ENCODE data around the gene IRX4.

Gene IRX4

DNA sequence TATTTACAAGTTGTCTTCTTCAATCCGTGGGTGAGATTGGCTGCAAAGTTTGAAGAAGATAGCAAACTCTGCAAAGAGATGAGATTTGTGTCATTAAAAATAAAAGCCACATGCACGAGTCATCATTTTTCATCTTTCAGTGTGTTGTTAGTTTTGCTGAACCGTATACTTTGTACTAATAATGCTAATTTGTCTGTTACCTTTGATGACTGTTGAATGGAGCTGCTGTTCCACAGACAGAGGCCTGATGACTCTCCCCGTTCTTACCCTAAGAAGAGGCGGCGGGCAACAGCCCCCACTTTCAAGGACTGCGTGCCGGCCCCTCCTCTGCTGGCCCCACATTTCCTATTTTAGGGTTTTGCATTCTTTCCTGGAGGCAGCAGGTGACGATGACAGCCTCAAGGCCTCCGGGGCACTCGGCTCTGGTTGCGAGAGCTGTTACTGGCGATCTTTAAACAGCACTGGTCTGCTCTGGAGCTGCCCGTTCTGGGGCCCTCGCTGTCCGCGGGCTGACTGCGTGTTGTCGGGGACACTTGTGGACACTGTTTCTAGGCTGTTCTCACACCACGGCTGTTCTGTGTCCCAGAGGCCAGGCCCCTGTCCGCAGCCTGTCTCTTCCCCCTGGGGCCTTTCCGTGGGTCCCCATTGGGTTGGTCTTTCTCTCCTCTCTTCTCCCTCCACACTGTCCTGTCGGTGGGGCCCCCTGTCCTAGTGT lies 46.4 kb downstream of the IRX4 start:
- TF ChIP-seq, protein P1, sequence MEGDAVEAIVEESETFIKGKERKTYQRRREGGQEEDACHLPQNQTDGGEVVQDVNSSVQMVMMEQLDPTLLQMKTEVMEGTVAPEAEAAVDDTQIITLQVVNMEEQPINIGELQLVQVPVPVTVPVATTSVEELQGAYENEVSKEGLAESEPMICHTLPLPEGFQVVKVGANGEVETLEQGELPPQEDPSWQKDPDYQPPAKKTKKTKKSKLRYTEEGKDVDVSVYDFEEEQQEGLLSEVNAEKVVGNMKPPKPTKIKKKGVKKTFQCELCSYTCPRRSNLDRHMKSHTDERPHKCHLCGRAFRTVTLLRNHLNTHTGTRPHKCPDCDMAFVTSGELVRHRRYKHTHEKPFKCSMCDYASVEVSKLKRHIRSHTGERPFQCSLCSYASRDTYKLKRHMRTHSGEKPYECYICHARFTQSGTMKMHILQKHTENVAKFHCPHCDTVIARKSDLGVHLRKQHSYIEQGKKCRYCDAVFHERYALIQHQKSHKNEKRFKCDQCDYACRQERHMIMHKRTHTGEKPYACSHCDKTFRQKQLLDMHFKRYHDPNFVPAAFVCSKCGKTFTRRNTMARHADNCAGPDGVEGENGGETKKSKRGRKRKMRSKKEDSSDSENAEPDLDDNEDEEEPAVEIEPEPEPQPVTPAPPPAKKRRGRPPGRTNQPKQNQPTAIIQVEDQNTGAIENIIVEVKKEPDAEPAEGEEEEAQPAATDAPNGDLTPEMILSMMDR (IDR thresholded peaks at IDR 0.05; ENCODE audit: low read depth, low read length) = no peak
- no peak for DNase-seq (ENCODE audit: extremely low read depth, low read depth)

DNA sequence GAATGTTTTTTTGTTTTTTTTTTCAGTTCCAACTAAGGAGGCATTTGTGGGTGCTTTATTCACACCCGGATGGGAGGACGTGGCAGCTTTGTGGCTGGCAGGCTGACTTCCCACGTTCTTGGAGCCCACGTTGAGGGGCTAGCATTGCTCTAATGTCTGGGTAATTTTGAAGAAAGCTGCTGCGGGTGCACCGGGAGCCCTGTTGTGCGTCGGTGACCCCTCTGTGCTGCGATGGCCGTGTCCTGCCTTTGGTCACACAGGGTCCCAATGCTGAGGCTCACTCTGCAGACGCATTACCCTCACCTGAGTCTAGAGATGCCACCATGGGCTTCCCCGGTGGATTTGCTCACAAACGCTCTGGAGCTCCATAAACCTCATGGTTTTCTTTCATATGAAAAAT lies 47.3 kb downstream of the IRX4 start:
- TF ChIP-seq, protein P1 (IDR thresholded peaks at IDR 0.05; ENCODE audit: low read depth, low read length) = no peak
- DNase-seq (ENCODE audit: extremely low read depth, low read depth) = no peak

DNA sequence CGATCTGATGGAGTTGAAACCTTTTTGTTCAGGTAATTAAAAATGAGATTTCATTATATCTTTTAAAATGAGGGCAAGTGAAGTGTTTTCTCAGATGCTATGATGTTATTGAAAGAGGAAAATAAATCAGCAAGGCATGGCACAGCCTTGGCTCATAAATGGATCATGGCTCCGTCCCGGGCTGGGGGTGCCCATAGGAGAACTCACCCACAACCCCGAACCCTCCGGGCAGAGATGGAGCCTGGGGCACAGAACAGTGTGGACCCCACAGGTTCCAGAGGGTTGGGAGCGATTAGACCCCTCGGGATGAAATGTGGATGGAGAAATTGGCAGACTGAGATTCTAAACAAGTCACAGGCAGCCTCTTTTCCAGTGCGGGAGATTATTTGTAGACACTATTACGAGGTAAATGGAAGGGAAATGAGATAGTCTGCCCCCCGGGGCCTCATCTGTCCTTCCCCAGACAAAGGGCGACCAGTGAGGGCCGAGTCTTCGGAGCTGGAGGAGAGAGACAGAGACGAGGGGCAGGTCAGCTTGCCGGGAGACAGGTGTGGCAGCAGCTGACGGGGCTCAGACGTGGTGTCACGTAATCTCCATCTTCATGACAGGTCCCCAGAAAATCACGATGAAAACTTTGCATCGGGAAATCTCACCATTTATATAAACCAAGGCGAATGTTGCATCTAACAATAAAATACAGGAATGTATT lies 47.9 kb downstream of the IRX4 start:
- no peak for DNase-seq (ENCODE audit: extremely low read depth, low read depth)
- TF ChIP-seq, protein P1 (IDR thresholded peaks at IDR 0.05; ENCODE audit: low read depth, low read length) = no peak

DNA sequence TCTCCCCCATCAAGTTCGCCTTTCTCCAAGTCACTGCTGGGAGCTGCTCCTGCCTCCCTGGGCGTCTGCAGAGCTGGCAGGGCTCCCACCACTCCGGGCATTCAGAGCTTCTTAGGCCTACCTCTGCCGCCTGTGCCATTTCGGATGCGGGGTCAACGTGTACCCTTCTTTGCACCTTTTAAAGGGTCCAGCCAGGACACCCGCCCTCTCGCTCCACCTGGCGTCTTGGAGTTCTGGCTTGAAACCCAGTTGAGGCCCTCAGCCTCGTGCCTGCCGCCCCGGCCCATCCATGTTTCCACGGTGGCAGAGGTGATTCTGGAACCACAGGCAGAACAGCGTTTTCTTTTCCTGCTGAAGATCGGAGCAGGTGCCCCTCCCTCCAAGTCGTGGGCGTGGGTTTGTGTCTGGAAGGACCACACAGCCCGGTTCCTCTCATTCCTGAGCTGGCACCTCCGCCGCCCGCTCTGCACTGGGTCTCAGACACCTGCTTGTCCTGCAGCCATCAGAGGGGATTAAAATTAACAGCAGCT lies 48.6 kb downstream of the IRX4 start:
- TF ChIP-seq, protein P1 (IDR thresholded peaks at IDR 0.05; ENCODE audit: low read depth, low read length) = no peak
- no peak for DNase-seq (ENCODE audit: extremely low read depth, low read depth)

DNA sequence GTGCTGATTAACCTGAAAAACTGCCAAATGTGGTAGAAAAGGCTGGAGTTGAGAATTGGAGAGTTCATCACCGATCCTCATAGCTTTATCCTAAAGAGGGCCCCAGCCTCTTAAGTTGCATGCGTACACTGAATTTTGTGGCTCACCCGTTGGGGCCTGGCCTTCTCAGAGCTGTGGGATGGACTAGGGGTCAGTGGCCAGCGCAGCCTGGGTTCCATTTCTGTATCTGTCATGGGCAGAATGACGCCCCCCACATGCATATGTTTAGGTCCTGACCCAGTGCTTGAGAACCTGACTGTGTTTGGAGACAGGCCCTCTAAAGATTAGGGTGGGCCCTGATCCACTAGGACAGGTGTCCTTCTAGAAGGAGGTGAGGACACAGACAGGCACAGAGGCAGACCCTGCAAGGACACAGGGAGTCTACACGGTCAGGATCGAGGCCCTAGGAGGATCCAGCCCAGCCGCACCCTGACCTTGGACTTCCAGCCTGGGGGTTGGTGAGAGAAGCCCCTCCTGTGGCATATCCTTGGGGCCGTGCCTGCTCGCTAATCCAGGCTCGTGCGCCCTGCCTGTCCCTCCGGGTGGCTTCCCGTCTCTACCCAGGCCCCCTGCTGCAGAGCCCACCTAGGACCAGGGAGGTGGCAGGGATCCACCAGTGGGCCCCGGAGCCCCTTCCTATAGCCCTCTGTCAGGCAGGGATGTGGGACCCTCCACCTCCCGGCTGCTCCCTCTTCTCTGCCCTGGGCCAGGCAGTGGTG lies 49.3 kb downstream of the IRX4 start:
- no peak for DNase-seq (ENCODE audit: extremely low read depth, low read depth)
- TF ChIP-seq, protein P1 (IDR thresholded peaks at IDR 0.05; ENCODE audit: low read depth, low read length) = no peak

DNA sequence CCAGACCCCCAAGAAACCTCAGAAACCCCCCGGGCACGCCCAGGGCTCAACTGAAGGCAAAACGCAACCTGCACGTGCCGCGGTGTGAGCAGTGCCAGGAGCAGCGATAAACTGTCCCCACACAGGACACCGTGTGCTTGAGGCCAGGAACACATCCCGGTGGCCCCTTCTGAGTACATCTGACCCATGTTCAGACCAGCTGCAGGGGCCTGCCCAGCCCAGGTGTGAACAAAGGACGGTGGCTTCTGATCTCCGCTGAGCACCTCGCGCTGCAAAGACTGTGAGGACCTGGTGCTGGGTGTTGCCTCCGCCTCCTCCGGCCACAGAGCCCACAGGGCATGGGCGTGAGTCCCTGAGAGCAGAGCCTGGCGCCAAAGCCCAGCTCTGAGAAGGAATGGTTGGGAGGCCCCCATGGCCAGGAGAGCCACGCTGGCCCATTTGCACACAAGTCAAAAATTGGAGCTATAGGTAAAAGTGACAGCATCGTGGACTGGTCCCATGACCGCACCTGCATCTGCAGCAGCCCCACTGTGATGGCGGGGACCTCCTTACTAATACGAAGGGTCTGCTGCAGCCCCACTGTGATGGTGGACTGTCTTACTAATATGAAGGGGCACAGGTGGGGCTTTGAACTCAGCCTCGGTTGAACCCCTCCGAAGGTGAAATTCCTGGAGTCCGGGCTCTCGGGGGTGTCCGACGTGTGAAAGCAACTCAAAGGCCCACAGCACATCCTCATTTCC lies 50.0 kb downstream of the IRX4 start:
- TF ChIP-seq, protein P1 (IDR thresholded peaks at IDR 0.05; ENCODE audit: low read depth, low read length) = no peak
- no peak for DNase-seq (ENCODE audit: extremely low read depth, low read depth)
